ENCODE results near the gene TOX2. TPM values are rescaled to one million over a fixed set of nuclear protein-coding genes. Genes with fewer than 3 reads are reported as not detected.

The TOX2 gene
- total RNA-seq, 1 donor from 2014 or later, result 0.94 TPM

DNA sequence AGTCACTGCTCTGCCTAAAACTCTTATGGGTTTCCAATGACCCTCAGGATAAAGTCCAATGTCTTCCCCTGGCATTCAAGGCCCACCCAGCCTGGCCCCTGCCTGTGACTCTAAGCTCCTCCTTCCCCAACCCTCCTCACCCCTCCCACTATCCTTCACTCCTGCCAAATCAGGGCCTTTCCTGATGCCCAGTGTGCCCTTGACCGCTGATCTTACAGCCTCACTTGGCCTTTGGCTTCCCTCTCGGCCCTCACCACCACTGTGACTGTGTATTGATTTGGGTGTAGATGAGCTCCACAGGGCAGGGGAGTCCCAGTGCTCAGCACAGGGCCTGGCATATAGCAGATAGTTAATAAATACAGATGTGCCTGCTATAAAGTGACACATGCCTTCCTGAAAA lies 115.7 kb downstream of the TOX2 start:
- TF ChIP-seq, protein P1, sequence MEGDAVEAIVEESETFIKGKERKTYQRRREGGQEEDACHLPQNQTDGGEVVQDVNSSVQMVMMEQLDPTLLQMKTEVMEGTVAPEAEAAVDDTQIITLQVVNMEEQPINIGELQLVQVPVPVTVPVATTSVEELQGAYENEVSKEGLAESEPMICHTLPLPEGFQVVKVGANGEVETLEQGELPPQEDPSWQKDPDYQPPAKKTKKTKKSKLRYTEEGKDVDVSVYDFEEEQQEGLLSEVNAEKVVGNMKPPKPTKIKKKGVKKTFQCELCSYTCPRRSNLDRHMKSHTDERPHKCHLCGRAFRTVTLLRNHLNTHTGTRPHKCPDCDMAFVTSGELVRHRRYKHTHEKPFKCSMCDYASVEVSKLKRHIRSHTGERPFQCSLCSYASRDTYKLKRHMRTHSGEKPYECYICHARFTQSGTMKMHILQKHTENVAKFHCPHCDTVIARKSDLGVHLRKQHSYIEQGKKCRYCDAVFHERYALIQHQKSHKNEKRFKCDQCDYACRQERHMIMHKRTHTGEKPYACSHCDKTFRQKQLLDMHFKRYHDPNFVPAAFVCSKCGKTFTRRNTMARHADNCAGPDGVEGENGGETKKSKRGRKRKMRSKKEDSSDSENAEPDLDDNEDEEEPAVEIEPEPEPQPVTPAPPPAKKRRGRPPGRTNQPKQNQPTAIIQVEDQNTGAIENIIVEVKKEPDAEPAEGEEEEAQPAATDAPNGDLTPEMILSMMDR (IDR thresholded peaks at IDR 0.05; ENCODE audit: unreplicated experiment), result no peak
- Mint-ChIP-seq H3K36me3 (no peaks in the 10 kb centered on the region), H3K9me3 (peaks cover 6% of the 10 kb centered on the region), H3K4me3 (no peak overlapping the region), H3K27ac (no peak overlapping the region), H3K4me1 (no peaks in the 10 kb centered on the region), H3K27me3 (ENCODE audit: low read depth) (peaks cover 72% of the 10 kb centered on the region)
- DNase-seq (ENCODE audit: low spot score in 2 of 2, unreplicated experiment in 2 of 2), result peak in 1 of 2 experiments; percentile 16

DNA sequence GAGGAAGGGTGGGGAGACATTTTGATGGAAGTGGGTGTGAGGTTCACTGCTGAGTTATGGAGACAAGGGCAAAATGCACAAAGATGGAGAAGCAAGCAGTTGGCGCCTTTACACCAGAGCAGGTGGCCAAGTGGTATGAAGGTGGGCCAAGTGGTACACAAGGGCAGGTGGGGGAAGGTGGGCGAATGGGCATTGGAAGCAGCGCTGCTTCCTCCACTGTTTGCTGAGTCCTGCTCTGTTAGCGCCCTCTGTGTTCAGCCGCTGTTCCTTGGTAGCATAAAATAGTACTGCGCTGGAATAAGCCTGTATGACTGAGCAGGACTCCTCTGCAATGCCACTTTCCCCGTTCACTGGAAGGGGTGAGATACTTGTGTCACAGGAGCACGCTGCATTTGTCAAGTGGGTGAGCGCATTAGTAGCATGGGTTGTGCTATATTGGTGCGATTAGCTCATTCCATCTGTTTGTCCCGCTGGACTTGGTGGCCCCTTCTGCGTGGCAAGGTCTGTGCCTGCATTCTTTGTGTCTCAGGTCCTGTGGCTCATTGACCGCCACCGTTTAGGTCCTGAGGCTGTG lies 116.4 kb downstream of the TOX2 start:
- Mint-ChIP-seq H3K4me1 (no peaks in the 10 kb centered on the region), H3K27ac (no peak overlapping the region), H3K9me3 (peaks cover 6% of the 10 kb centered on the region), H3K4me3 (no peak overlapping the region), H3K36me3 (no peaks in the 10 kb centered on the region), H3K27me3 (ENCODE audit: low read depth) (peaks cover 76% of the 10 kb centered on the region)
- DNase-seq (ENCODE audit: low spot score in 2 of 2, unreplicated experiment in 2 of 2), result peak in 1 of 2 experiments; percentile 7
- TF ChIP-seq, protein P1 (IDR thresholded peaks at IDR 0.05; ENCODE audit: unreplicated experiment), result no peak

- Mint-ChIP-seq H3K4me1 (no peaks in the 10 kb centered on the region), H3K27me3 (ENCODE audit: low read depth) (peaks cover 82% of the 10 kb centered on the region), H3K36me3 (no peaks in the 10 kb centered on the region), H3K9me3 (peaks cover 6% of the 10 kb centered on the region), H3K4me3 (no peak overlapping the region), H3K27ac (no peak overlapping the region)
- TF ChIP-seq, protein P1 (IDR thresholded peaks at IDR 0.05; ENCODE audit: unreplicated experiment), result no peak
- peak in 1 of 2 experiments; percentile 34 for DNase-seq (ENCODE audit: low spot score in 2 of 2, unreplicated experiment in 2 of 2)
Measured at GRCh38 chr20:44031781-44032582, 117.3 kb downstream of the TOX2 start.

- Mint-ChIP-seq H3K36me3 (no peaks in the 10 kb centered on the region), H3K27me3 (ENCODE audit: low read depth) (peaks cover 80% of the 10 kb centered on the region), H3K4me1 (no peaks in the 10 kb centered on the region), H3K27ac (no peak overlapping the region), H3K4me3 (no peak overlapping the region), H3K9me3 (peaks cover 6% of the 10 kb centered on the region)
- DNase-seq (ENCODE audit: low spot score in 2 of 2, unreplicated experiment in 2 of 2), result peak in 1 of 2 experiments; percentile 11
- TF ChIP-seq, protein P1 (IDR thresholded peaks at IDR 0.05; ENCODE audit: unreplicated experiment), result no peak
Measured at GRCh38 chr20:44032583-44033331, 118.1 kb downstream of the TOX2 start.

DNA sequence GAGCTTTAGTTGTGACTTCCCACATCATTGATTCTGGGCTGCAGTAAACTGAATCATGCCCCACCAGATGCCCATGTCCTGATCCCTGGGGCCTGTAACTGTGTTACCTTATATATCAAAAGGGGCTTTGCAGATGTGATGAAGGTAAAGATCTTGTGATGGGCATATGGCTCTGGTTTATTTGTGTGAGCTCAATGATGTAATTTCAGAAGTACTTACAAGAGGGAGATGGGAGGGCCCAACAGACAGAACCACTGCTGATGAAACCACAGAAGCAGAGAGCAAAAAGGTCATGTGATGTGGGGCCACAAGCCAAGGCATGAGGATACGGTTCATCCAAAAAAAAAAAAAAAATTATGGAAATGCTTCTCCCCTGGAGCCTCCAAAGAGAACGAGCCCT lies 118.7 kb downstream of the TOX2 start:
- Mint-ChIP-seq H3K27me3 (ENCODE audit: low read depth) (peaks cover 76% of the 10 kb centered on the region), H3K27ac (no peak overlapping the region), H3K9me3 (peaks cover 6% of the 10 kb centered on the region), H3K4me3 (no peak overlapping the region), H3K36me3 (no peaks in the 10 kb centered on the region), H3K4me1 (no peaks in the 10 kb centered on the region)
- DNase-seq (ENCODE audit: low spot score in 2 of 2, unreplicated experiment in 2 of 2), result no peak
- TF ChIP-seq, protein P1 (IDR thresholded peaks at IDR 0.05; ENCODE audit: unreplicated experiment), result no peak
